Ovary (tissue), 3 donors: Measurements from ENCODE around the gene HEPACAM.

Experiments used
- POLR2A ChIP-seq: fragments of 450-650 bp; IDR thresholded peaks from one replicate; pipeline ENCODE4 v1.6.1; 2017; ENCODE audit warnings: antibody characterized with exemption, mild to moderate bottlenecking, moderate library complexity
- TF ChIP-seq, protein P1 (sequence below), 3 donors: fragments of 450-650 bp in 2 of 3; fragments of 200-600 bp in 1 of 3; IDR thresholded peaks; one replicate each; pipeline versions ENCODE4 v1.5.1 to v1.8.0; 2016 to 2022; ENCODE audit warnings: antibody characterized with exemption in 3 of 3, mild to moderate bottlenecking in 1 of 3
- donor health status: DM: no; HTN: no; CAD: no.

DNA sequence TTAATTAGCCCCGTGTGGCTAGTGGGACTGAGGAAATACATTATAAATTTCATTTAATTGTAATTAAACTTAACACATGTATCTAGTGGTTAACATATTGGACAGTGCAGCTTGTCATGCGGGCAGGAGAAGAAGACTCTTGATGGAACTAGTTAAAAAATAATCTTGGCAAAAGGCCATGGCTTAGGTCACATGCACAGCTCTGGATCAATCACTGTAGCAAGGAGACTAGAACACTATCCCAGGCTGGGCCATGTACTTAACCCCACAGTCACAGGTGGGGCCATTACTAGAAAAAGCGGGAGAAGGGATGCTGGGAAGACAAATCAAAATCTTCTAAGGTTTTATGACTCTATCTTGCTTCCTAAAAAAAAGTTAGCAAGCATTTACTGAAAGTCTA is 8.7 kb upstream of the HEPACAM start:
- TF ChIP-seq, protein P1, sequence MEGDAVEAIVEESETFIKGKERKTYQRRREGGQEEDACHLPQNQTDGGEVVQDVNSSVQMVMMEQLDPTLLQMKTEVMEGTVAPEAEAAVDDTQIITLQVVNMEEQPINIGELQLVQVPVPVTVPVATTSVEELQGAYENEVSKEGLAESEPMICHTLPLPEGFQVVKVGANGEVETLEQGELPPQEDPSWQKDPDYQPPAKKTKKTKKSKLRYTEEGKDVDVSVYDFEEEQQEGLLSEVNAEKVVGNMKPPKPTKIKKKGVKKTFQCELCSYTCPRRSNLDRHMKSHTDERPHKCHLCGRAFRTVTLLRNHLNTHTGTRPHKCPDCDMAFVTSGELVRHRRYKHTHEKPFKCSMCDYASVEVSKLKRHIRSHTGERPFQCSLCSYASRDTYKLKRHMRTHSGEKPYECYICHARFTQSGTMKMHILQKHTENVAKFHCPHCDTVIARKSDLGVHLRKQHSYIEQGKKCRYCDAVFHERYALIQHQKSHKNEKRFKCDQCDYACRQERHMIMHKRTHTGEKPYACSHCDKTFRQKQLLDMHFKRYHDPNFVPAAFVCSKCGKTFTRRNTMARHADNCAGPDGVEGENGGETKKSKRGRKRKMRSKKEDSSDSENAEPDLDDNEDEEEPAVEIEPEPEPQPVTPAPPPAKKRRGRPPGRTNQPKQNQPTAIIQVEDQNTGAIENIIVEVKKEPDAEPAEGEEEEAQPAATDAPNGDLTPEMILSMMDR (IDR thresholded peaks at IDR 0.05) = no peak
- no peak for TF ChIP-seq POLR2A
